Endothelial cell of umbilical vein (primary cell): ENCODE data around the gene TRPC1. TPM values are rescaled to one million over a fixed set of nuclear protein-coding genes. Genes with fewer than 3 reads are reported as not detected.

Experiments used
- BruUV-seq: library from RNA; stranded (reverse); fragments of 400-500 nt; replicated peaks from 2 replicates; lab custom pipeline; 2021; lab: Mats Ljungman, UMichigan
- CTCF ChIA-PET: fragments of 300-600, 350-600 bp; sonication (Branson Sonifier 250); formaldehyde crosslinking; loops from one replicate; lab custom pipeline; 2021; ENCODE audit warnings: antibody characterized with exemption, inconsistent platforms; lab: Charles Lee
- POLR2A ChIA-PET: fragments of 300-600, 350-600 bp; sonication (Branson Sonifier 250); formaldehyde crosslinking; loops from one replicate; lab custom pipeline; 2021; ENCODE audit warnings: antibody characterized with exemption, inconsistent platforms; lab: Charles Lee
- DNase-seq: peaks from one replicate; pipeline ENCODE4 v3.0.0-alpha.2; 2011; ENCODE audit warnings: low read depth, low spot score
- FAIRE-seq: peaks from 2 replicates; lab custom pipeline; 2011; peaks lifted over from hg19 to GRCh38; lab: Jason Lieb, UNC
- H2AFZ ChIP-seq: 2 replicates; pipeline ENCODE4 v1.6.0; 2012; ENCODE audit warnings: low read depth, low read length, control low read depth, inconsistent platforms
- H3K27ac ChIP-seq: 2 replicates; pipeline ENCODE4 v1.5.1; 2011; ENCODE audit warnings: low read depth, mild to moderate bottlenecking, control low read depth, low read length, moderate library complexity; ENCODE audit not compliant: insufficient read depth
- H3K27me3 ChIP-seq, 2 experiments: 2 replicates each; pipeline versions ENCODE4 v1.6.0 to v1.6.1; 2011; ENCODE audit warnings: low read length in 2 of 2, mixed read lengths in 1 of 2; ENCODE audit not compliant: control insufficient read depth in 2 of 2, insufficient read depth in 2 of 2
- H3K36me3 ChIP-seq, 2 experiments: 2 replicates in 1 of 2; 3 replicates in 1 of 2; pipeline ENCODE4 v1.5.1; 2011; ENCODE audit warnings: low read length in 2 of 2, mild to moderate bottlenecking in 1 of 2, moderate library complexity in 1 of 2; ENCODE audit not compliant: control insufficient read depth in 2 of 2, insufficient read depth in 2 of 2; ENCODE audit errors: extremely low read depth in 1 of 2
- H3K4me1 ChIP-seq: 3 replicates; pipeline ENCODE4 v1.5.1; 2011; ENCODE audit warnings: mild to moderate bottlenecking, low read length; ENCODE audit not compliant: control insufficient read depth, insufficient read depth; ENCODE audit errors: extremely low read depth
- H3K4me2 ChIP-seq: 2 replicates; pipeline ENCODE4 v1.6.1; 2011; ENCODE audit warnings: low read length, control low read depth, mixed read lengths; ENCODE audit not compliant: insufficient read depth
- H3K4me3 ChIP-seq, 3 experiments: fragments of 200-600 bp in 1 of 3; sonication (generic), shearing (Covaris generic) in 1 of 3; replicated peaks in 1 of 3; 2 replicates each; pipeline ENCODE4 v1.5.1; 2011 to 2016; ENCODE audit warnings: control low read depth in 3 of 3, low read length in 3 of 3, mild to moderate bottlenecking in 2 of 3, inconsistent platforms in 1 of 3, low read depth in 1 of 3, moderate library complexity in 1 of 3; ENCODE audit not compliant: insufficient read depth in 1 of 3
- H3K79me2 ChIP-seq: 2 replicates; pipeline ENCODE4 v1.6.0; 2012; ENCODE audit warnings: low read length, inconsistent platforms; ENCODE audit not compliant: control insufficient read depth, insufficient read depth
- H3K9ac ChIP-seq: replicated peaks from 2 replicates; pipeline ENCODE3; 2011; ENCODE audit warnings: low read length, control low read depth; ENCODE audit not compliant: insufficient read depth; ENCODE audit errors: extremely low read depth
- H3K9me1 ChIP-seq: replicated peaks from 3 replicates; pipeline ENCODE4 v1.6.0; 2011; ENCODE audit warnings: mild to moderate bottlenecking, low read length; ENCODE audit not compliant: control insufficient read depth, insufficient read depth; ENCODE audit errors: extremely low read depth
- H3K9me3 ChIP-seq: replicated peaks from 2 replicates; pipeline ENCODE4 v1.5.1; 2012; ENCODE audit warnings: low read length, inconsistent platforms; ENCODE audit not compliant: control insufficient read depth, insufficient read depth
- H4K20me1 ChIP-seq: replicated peaks from 2 replicates; pipeline ENCODE3; 2011; ENCODE audit warnings: mild to moderate bottlenecking, low read length; ENCODE audit not compliant: control insufficient read depth, insufficient read depth; ENCODE audit errors: extremely low read depth
- CTCF ChIP-seq, 2 donors: IDR thresholded peaks; 1 replicate in 1 of 2; 2 replicates in 1 of 2; pipeline ENCODE4 v1.5.1; 2011; ENCODE audit warnings: low read length in 2 of 2, mild to moderate bottlenecking in 2 of 2, moderate library complexity in 2 of 2, control low read depth in 1 of 2, inconsistent platforms in 1 of 2, low read depth in 1 of 2; ENCODE audit not compliant: insufficient read depth in 1 of 2; ENCODE audit errors: extremely low read depth in 1 of 2
- EZH2 ChIP-seq: IDR thresholded peaks from 2 replicates; pipeline ENCODE4 v1.6.1; 2012; ENCODE audit warnings: borderline replicate concordance, low read depth, mild to moderate bottlenecking, moderate library complexity, low read length, inconsistent platforms; ENCODE audit not compliant: severe bottlenecking
- FOS ChIP-seq: IDR thresholded peaks from 2 replicates; pipeline ENCODE4 v1.6.1; 2011; ENCODE audit warnings: mild to moderate bottlenecking, low read length, moderate library complexity, borderline replicate concordance; ENCODE audit not compliant: insufficient read depth
- GATA2 ChIP-seq: IDR thresholded peaks from 2 replicates; pipeline ENCODE4 v1.7.0; 2011; ENCODE audit warnings: low read depth, mild to moderate bottlenecking, moderate library complexity, mixed read lengths, low read length; ENCODE audit not compliant: insufficient read length, insufficient read depth
- JUN ChIP-seq: IDR thresholded peaks from 2 replicates; pipeline ENCODE4 v1.6.1; 2011; ENCODE audit warnings: borderline replicate concordance, low read depth; ENCODE audit not compliant: insufficient read length, insufficient read depth
- MAX ChIP-seq: IDR thresholded peaks from 2 replicates; pipeline ENCODE4 v1.6.1; 2011; ENCODE audit not compliant: insufficient read depth, insufficient read length
- MYC ChIP-seq: IDR thresholded peaks from one replicate; pipeline ENCODE4 v1.6.1; 2011; ENCODE audit warnings: mild to moderate bottlenecking, low read depth, low read length
- POLR2A ChIP-seq: IDR thresholded peaks from 2 replicates; pipeline ENCODE4 v1.6.1; 2012; ENCODE audit warnings: low read depth, mild to moderate bottlenecking, control low read depth, low read length
- POLR2AphosphoS5 ChIP-seq: IDR thresholded peaks from 2 replicates; pipeline ENCODE4 v1.6.1; 2012; ENCODE audit warnings: low read depth, mild to moderate bottlenecking, control low read depth, low read length, moderate library complexity; ENCODE audit not compliant: insufficient read depth
- dilution Hi-C: fragments of 300-500 bp; cut with MboI; formaldehyde crosslinking; loops from one replicate; pipeline ENCODE4 v1.15.0; 2019; ENCODE audit warnings: low sequenced_read_pairs; ENCODE audit not compliant: extremely low pct_ligation_motif_present
- intact Hi-C: fragments of 100-400 bp; cut with micrococcal nuclease; formaldehyde crosslinking; loops from one replicate; pipeline ENCODE4 v1.10.0; 2022
- polyA plus RNA-seq, 4 experiments: library from polyadenylated mRNA; depleted of rRNA in 3 of 4; stranded (reverse) in 3 of 4; unstranded in 1 of 4; fragments of >200 nt; gene quantifications; 2 replicates each; pipeline versions ENCODE4 v1.2.1 to v1.2.3, GENCODE V29; 2011 to 2012; ENCODE audit warnings: missing spikeins in 1 of 4
- total RNA-seq: library from RNA; stranded (reverse); gene quantifications from 2 replicates; pipeline ENCODE4 v1.2.3, GENCODE V29; 2021

TRPC1 gene
- total and polyA plus RNA-seq, 2 donors (not counting 3 experiments of a cell fraction or from before 2014, with no cell fraction given): 3.5 to 5.9 TPM

GRCh38 chr3:142676151-142676550 lies 47.7 kb upstream of the TRPC1 start:
- no TSS peak for BruUV-seq
- Histone ChIP-seq H3K4me2 (no peak overlapping the region), H3K36me3 (no peaks in the 10 kb centered on the region), H2AFZ (no peak overlapping the region), H3K4me1 (no peaks in the 10 kb centered on the region), H3K79me2 (no peaks in the 10 kb centered on the region), H3K9me3 (no peaks in the 10 kb centered on the region), H3K9me1 (no peaks in the 10 kb centered on the region), H3K27ac (no peak overlapping the region), H3K27me3 (no peaks in the 10 kb centered on the region), H4K20me1 (no peaks in the 10 kb centered on the region), H3K4me3 (no peak overlapping the region), H3K9ac (no peak overlapping the region)
- FAIRE-seq: no peak
- TF ChIP-seq POLR2A: no peak
- TF ChIP-seq MAX: no peak
- no peak for TF ChIP-seq MYC
- TF ChIP-seq FOS: no peak
- no peak for TF ChIP-seq JUN
- TF ChIP-seq CTCF (IDR thresholded peaks at IDR 0.05; ENCODE audit: extremely low read depth in 1 of 2, insufficient read depth in 1 of 2, low read depth in 1 of 2, low read length in 2 of 2): no peak
- DNase-seq: peak; percentile 16
- POLR2A ChIA-PET: no interaction called here
- CTCF ChIA-PET: interaction anchor here (2.2 kb wide), 1 partner anchor 9 kb away, joined by 4 read pairs; no protein-coding TSS in a partner anchor
- intact Hi-C loops: no loop called here
- dilution Hi-C loops: no loop called here

GRCh38 chr3:142680710-142681109 lies 43.1 kb upstream of the TRPC1 start:
- no peaks in the 10 kb centered on the region for H3K79me2 ChIP-seq
- no peaks in the 10 kb centered on the region for H3K4me1 ChIP-seq
- no peaks in the 10 kb centered on the region for H3K27me3 ChIP-seq
- no peak for TF ChIP-seq FOS
- no peak for TF ChIP-seq CTCF (IDR thresholded peaks at IDR 0.05; ENCODE audit: extremely low read depth in 1 of 2, insufficient read depth in 1 of 2, low read depth in 1 of 2, low read length in 2 of 2)
- no peak for TF ChIP-seq JUN
- no peak for TF ChIP-seq MAX
- TF ChIP-seq GATA2: no peak
- TF ChIP-seq EZH2: no peak
- TF ChIP-seq POLR2AphosphoS5: no peak
- TF ChIP-seq POLR2A: no peak
- no peak for TF ChIP-seq MYC
- H3K9ac ChIP-seq: no peak overlapping the region
- dilution Hi-C loops (no loop called here), intact Hi-C loops (no loop called here)
- no TSS peak for BruUV-seq
- no peak overlapping the region for H2AFZ ChIP-seq
- no peaks in the 10 kb centered on the region for H3K9me3 ChIP-seq
- FAIRE-seq (no peak), DNase-seq (no peak)
- no peaks in the 10 kb centered on the region for H3K36me3 ChIP-seq
- no peak overlapping the region for H3K27ac ChIP-seq
- H3K4me3 ChIP-seq: no peak overlapping the region
- H3K9me1 ChIP-seq: no peaks in the 10 kb centered on the region
- ChIA-PET CTCF (interaction anchor here (1.1 to 1.3 kb wide), 4 partner anchors 13 to 95 kb away, joined by 3 to 29 read pairs (median 4); no protein-coding TSS in a partner anchor), POLR2A (no interaction called here)
- H4K20me1 ChIP-seq: no peaks in the 10 kb centered on the region
- no peak overlapping the region for H3K4me2 ChIP-seq
